ENCODE data around the gene EYS. TPM values are rescaled to one million over a fixed set of nuclear protein-coding genes. Genes with fewer than 3 reads are reported as not detected.

Gene EYS
- total RNA-seq, 1 donor from 2014 or later: 0.06 TPM

- no peak for DNase-seq (ENCODE audit: low read depth)
- no peak overlapping the region for H3K4me3 ChIP-seq (ENCODE audit: low read depth, low read length)
- TF ChIP-seq, protein P1, sequence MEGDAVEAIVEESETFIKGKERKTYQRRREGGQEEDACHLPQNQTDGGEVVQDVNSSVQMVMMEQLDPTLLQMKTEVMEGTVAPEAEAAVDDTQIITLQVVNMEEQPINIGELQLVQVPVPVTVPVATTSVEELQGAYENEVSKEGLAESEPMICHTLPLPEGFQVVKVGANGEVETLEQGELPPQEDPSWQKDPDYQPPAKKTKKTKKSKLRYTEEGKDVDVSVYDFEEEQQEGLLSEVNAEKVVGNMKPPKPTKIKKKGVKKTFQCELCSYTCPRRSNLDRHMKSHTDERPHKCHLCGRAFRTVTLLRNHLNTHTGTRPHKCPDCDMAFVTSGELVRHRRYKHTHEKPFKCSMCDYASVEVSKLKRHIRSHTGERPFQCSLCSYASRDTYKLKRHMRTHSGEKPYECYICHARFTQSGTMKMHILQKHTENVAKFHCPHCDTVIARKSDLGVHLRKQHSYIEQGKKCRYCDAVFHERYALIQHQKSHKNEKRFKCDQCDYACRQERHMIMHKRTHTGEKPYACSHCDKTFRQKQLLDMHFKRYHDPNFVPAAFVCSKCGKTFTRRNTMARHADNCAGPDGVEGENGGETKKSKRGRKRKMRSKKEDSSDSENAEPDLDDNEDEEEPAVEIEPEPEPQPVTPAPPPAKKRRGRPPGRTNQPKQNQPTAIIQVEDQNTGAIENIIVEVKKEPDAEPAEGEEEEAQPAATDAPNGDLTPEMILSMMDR (conservative IDR thresholded peaks at IDR 0.05; ENCODE audit: low read depth, low read length): no peak
Measured at GRCh38 chr6:64890609-64891008, 816.4 kb downstream of the EYS start.

GRCh38 chr6:64889144-64889543 lies 817.9 kb downstream of the EYS start:
- TF ChIP-seq, protein P1 (conservative IDR thresholded peaks at IDR 0.05; ENCODE audit: low read depth, low read length): no peak
- DNase-seq (ENCODE audit: low read depth): no peak
- no peak overlapping the region for H3K4me3 ChIP-seq (ENCODE audit: low read depth, low read length)

- TF ChIP-seq, protein P1 (conservative IDR thresholded peaks at IDR 0.05; ENCODE audit: low read depth, low read length): no peak
- no peak for DNase-seq (ENCODE audit: low read depth)
- H3K4me3 ChIP-seq (ENCODE audit: low read depth, low read length): no peak overlapping the region
Measured at GRCh38 chr6:64874776-64875175, 832.2 kb downstream of the EYS start.

GRCh38 chr6:64872633-64873032 lies 834.4 kb downstream of the EYS start:
- TF ChIP-seq, protein P1 (conservative IDR thresholded peaks at IDR 0.05; ENCODE audit: low read depth, low read length): no peak
- H3K4me3 ChIP-seq (ENCODE audit: low read depth, low read length): no peak overlapping the region
- DNase-seq (ENCODE audit: low read depth): no peak

GRCh38 chr6:64861039-64861651 lies 845.9 kb downstream of the EYS start:
- DNase-seq (ENCODE audit: low read depth): no peak
- no peak overlapping the region for H3K4me3 ChIP-seq (ENCODE audit: low read depth, low read length)
- TF ChIP-seq, protein P1 (conservative IDR thresholded peaks at IDR 0.05; ENCODE audit: low read depth, low read length): no peak

- TF ChIP-seq, protein P1 (conservative IDR thresholded peaks at IDR 0.05; ENCODE audit: low read depth, low read length): no peak
- no peak overlapping the region for H3K4me3 ChIP-seq (ENCODE audit: low read depth, low read length)
- no peak for DNase-seq (ENCODE audit: low read depth)
Measured at GRCh38 chr6:64860203-64860602, 846.8 kb downstream of the EYS start.

GRCh38 chr6:64850121-64850520 lies 856.9 kb downstream of the EYS start:
- no peak overlapping the region for H3K4me3 ChIP-seq (ENCODE audit: low read depth, low read length)
- TF ChIP-seq, protein P1 (conservative IDR thresholded peaks at IDR 0.05; ENCODE audit: low read depth, low read length): no peak
- no peak for DNase-seq (ENCODE audit: low read depth)

All from epithelial cell of proximal tubule (primary cell).